Limb (tissue), 2 donors: ENCODE measurements around the gene IFNL3.
"Not testable (repeated sequence)": the region's sequence is repeated elsewhere in the genome, so short reads cannot be mapped to it uniquely, and the experiment has no call there.

Source experiments
- DNase-seq, 2 donors: peaks; one replicate each; pipeline ENCODE4 v3.0.0-alpha.2; 2016; ENCODE audit errors: extremely low spot score in 2 of 2

The IFNL3 gene

GRCh38 chr19:39253374-39254149 lies 8.8 kb upstream of the IFNL3 start:
- no peak for DNase-seq

- DNase-seq = no peak
Measured at GRCh38 chr19:39252458-39252857, 7.7 kb upstream of the IFNL3 start.

- no peak for DNase-seq
Measured at GRCh38 chr19:39251846-39252245, 7.0 kb upstream of the IFNL3 start.

- no peak for DNase-seq
Measured at GRCh38 chr19:39251081-39251480, 6.3 kb upstream of the IFNL3 start.

GRCh38 chr19:39248806-39249205 lies 4.0 kb upstream of the IFNL3 start, which contains the start of gene IFNL4:
TSS of gene IFNL4 (minus strand) at chr19:39248856.
- DNase-seq = no peak

GRCh38 chr19:39247701-39248664 lies 3.2 kb upstream of the IFNL3 start:
- peak in 1 of 2 donors; percentile 39 for DNase-seq

GRCh38 chr19:39246951-39247669 lies 2.3 kb upstream of the IFNL3 start:
- peak in 1 of 2 donors; percentile 59 for DNase-seq

GRCh38 chr19:39245166-39245565 lies 360 bp upstream of the IFNL3 start:
- DNase-seq = not testable (repeated sequence)

- not testable (repeated sequence) for DNase-seq
Measured at GRCh38 chr19:39243741-39244140, 1.1 kb downstream of the IFNL3 start.

GRCh38 chr19:39240421-39240820 lies 4.4 kb downstream of the IFNL3 start:
- DNase-seq = no peak

- DNase-seq = no peak
Measured at GRCh38 chr19:39238944-39239343, 5.9 kb downstream of the IFNL3 start.

- DNase-seq = no peak
Measured at GRCh38 chr19:39238209-39238608, 6.6 kb downstream of the IFNL3 start.

- DNase-seq = peak in 1 of 2 donors; percentile 32
Measured at GRCh38 chr19:39237200-39238184, 7.3 kb downstream of the IFNL3 start.

GRCh38 chr19:39236527-39236926 lies 8.3 kb downstream of the IFNL3 start:
- DNase-seq = no peak

- no peak for DNase-seq
Measured at GRCh38 chr19:39232708-39233107, 12.1 kb downstream of the IFNL3 start.

GRCh38 chr19:39230096-39230764 lies 14.6 kb downstream of the IFNL3 start:
- DNase-seq = no peak

GRCh38 chr19:39224910-39225309 lies 19.9 kb downstream of the IFNL3 start:
- no peak for DNase-seq

- peak in 1 of 2 donors; percentile 58 for DNase-seq
Measured at GRCh38 chr19:39223703-39224279, 21.0 kb downstream of the IFNL3 start.

- not testable (repeated sequence) for DNase-seq
Measured at GRCh38 chr19:39219108-39219507, 25.7 kb downstream of the IFNL3 start.
